K562 (cell line): Measurements from ENCODE around the gene NR1D1. TPM values are rescaled to one million over a fixed set of nuclear protein-coding genes. Genes with fewer than 3 reads are reported as not detected.

Experiments
- JUND ChIP-seq, 2 experiments: IDR thresholded peaks; 2 replicates in 1 of 2; 3 replicates in 1 of 2; pipeline ENCODE4 v1.6.1; 2011; ENCODE audit warnings: borderline replicate concordance in 2 of 2, low read depth in 2 of 2, low read length in 2 of 2, improper control_type of control experiment in 1 of 2, missing biosample characterization in 1 of 2, missing genetic modification characterization in 1 of 2, missing genetic modification reagents in 1 of 2
- KLF10 ChIP-seq: fragments of 250-450 bp; sonication (Bioruptor Pico); IDR thresholded peaks from 2 replicates; pipeline ENCODE4 v1.6.1; 2021; ENCODE audit warnings: matching md5 sums
- MEF2D ChIP-seq: conservative IDR thresholded peaks from 2 replicates; pipeline ENCODE4 v1.6.1; 2016; ENCODE audit warnings: low read depth, missing genetic modification characterization, missing compliant biosample characterization
- POLR3G ChIP-seq: IDR thresholded peaks from 2 replicates; pipeline ENCODE4 v1.6.1; 2011; ENCODE audit not compliant: insufficient read length, insufficient replicate concordance; ENCODE audit errors: extremely low read depth
- PURB ChIP-seq: sonication (generic); formaldehyde crosslinking; IDR thresholded peaks from 2 replicates; pipeline ENCODE4 v1.9.0; 2021; ENCODE audit warnings: low read depth, mild to moderate bottlenecking, missing genetic modification reagents
- SMAD4 ChIP-seq: fragments of 250-450 bp; sonication (Bioruptor Pico); conservative IDR thresholded peaks from 2 replicates; pipeline ENCODE4 v1.8.0; 2021; ENCODE audit warnings: inconsistent platforms, mild to moderate bottlenecking, moderate library complexity
- SMARCA4 ChIP-seq: fragments of 450-650 bp; IDR thresholded peaks from 2 replicates; pipeline ENCODE4 v1.6.1; 2016
- SRSF9 ChIP-seq: fragments of 200-400 bp; formaldehyde crosslinking; IDR thresholded peaks from 2 replicates; pipeline ENCODE4 v1.6.1; 2017; ENCODE audit warnings: low read depth, low read length, borderline replicate concordance
- THRAP3 ChIP-seq: fragments of 450-650 bp; IDR thresholded peaks from 2 replicates; pipeline ENCODE4 v1.6.1; 2016; ENCODE audit warnings: mild to moderate bottlenecking, inconsistent platforms, borderline replicate concordance
- ZNF133 ChIP-seq: fragments of 250-450 bp; sonication (Bioruptor Pico); IDR thresholded peaks from 2 replicates; pipeline ENCODE4 v1.4.0; 2020; ENCODE audit warnings: mild to moderate bottlenecking
- ZNF384 ChIP-seq: IDR thresholded peaks from 2 replicates; pipeline ENCODE4 v1.6.1; 2012; ENCODE audit warnings: low read depth, low read length, improper control_type of control experiment
- ZNF444 ChIP-seq: fragments of 250-450 bp; sonication (Bioruptor Pico); IDR thresholded peaks from 2 replicates; pipeline ENCODE4 v1.4.0; 2020; ENCODE audit warnings: mild to moderate bottlenecking, moderate library complexity
- ZZZ3 ChIP-seq: fragments of 450-650 bp; IDR thresholded peaks from 2 replicates; pipeline ENCODE4 v1.6.1; 2016; ENCODE audit warnings: antibody characterized with exemption, mild to moderate bottlenecking, moderate library complexity
- polyA plus RNA-seq, 8 experiments: library from polyadenylated mRNA; depleted of rRNA in 4 of 8; stranded (reverse) in 5 of 8; unstranded in 3 of 8; fragments of >200 nt; fragmentation: Nextera tagmentation in 2 of 8; fragmentation: Illumina TruSeq in 1 of 8; extraction: Ambion mirVana in 2 of 8; extraction: Trizol in 1 of 8; gene quantifications; 2 replicates each; pipeline versions ENCODE4 v1.2.1 to v1.2.3, GENCODE V29; 2011 to 2014; ENCODE audit warnings: inconsistent platforms in 1 of 8, missing spikeins in 1 of 8
- total RNA-seq, 7 experiments: library from RNA; depleted of rRNA in 6 of 7; stranded (reverse); fragments of >200 nt in 6 of 7; fragmentation: Illumina TruSeq in 2 of 7; extraction: Trizol in 2 of 7; gene quantifications; 2 replicates each; pipeline versions ENCODE4 v1.2.1 to v1.2.3, GENCODE V29; 2011 to 2021; ENCODE audit warnings: low replicate concordance in 1 of 7
- TF ChIP-seq, protein P1 (sequence below): sonication (generic); formaldehyde crosslinking; IDR thresholded peaks from 2 replicates; pipeline ENCODE4 v1.8.1; 2023; ENCODE audit warnings: mild to moderate bottlenecking, missing genetic modification reagents
- TF ChIP-seq, protein P2 (sequence below): fragments of 250-450 bp; sonication (Bioruptor Pico); IDR thresholded peaks from 2 replicates; pipeline ENCODE4 v1.5.0; 2020; ENCODE audit warnings: mild to moderate bottlenecking, borderline replicate concordance
- TF ChIP-seq, protein P3 (sequence below): sonication (generic); formaldehyde crosslinking; IDR thresholded peaks from 2 replicates; pipeline ENCODE4 v1.8.0; 2022; ENCODE audit warnings: mild to moderate bottlenecking, missing genetic modification reagents
- TF ChIP-seq, protein P4 (sequence below), 2 experiments: fragments of 150-350 bp in 1 of 2; IDR thresholded peaks; 2 replicates each; pipeline ENCODE4 v1.6.1; 2012 to 2016; ENCODE audit warnings: low read depth in 2 of 2, low read length in 2 of 2, mild to moderate bottlenecking in 1 of 2, moderate library complexity in 1 of 2
- TF ChIP-seq, protein P5 (sequence below): fragments of 250-450 bp; sonication (Bioruptor Pico); IDR thresholded peaks from 2 replicates; pipeline ENCODE4 v1.8.0; 2021; ENCODE audit warnings: moderate library complexity, mild to moderate bottlenecking, inconsistent platforms

Gene NR1D1
- total and polyA plus RNA-seq, 9 of the 15 experiments (the other 6 are each of a cell fraction or from before 2014, with no cell fraction given), result 0.25 to 7.7 (median 0.65) TPM

DNA sequence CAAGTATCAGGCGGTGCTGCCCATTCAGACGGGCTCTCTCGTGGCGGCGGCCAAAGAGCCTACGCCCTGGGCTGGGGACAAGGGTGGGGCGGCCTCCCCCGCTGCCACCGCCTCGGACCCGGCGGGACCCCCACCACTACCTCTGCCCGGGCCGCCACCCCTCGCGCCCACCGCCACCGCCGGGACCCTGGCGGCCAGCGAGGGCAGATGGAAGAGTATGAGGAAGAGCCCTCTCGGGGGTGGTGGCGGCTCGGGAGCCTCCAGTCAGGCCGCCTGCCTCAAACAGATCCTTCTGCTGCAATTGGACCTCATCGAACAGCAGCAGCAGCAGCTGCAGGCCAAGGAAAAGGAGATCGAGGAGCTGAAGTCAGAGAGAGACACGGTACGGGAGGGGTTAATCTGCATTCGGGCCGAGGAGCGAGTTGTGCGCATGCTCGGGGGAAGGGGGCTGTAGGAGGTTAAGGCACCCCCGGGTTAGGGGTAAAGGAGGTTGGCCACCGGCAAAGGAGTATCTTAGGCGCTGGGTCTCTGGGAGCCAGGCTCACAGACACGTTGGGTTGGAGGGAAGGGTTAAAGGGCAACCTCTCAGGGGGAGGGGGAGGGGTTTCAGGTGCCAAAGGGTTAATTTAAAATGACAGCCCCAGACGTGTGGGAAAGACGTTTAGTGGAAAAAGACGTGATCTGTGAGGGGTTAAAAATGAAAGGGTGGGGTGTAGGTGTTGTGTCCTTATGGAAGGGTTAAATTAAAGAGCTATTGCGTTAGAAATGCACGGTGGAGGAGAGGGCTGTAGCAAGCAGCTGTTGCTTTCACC, 22.8 kb upstream of the NR1D1 start (continued):
- TF ChIP-seq, protein P1, sequence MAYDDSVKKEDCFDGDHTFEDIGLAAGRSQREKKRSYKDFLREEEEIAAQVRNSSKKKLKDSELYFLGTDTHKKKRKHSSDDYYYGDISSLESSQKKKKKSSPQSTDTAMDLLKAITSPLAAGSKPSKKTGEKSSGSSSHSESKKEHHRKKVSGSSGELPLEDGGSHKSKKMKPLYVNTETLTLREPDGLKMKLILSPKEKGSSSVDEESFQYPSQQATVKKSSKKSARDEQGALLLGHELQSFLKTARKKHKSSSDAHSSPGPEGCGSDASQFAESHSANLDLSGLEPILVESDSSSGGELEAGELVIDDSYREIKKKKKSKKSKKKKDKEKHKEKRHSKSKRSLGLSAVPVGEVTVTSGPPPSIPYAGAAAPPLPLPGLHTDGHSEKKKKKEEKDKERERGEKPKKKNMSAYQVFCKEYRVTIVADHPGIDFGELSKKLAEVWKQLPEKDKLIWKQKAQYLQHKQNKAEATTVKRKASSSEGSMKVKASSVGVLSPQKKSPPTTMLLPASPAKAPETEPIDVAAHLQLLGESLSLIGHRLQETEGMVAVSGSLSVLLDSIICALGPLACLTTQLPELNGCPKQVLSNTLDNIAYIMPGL (CRISPR knock-in tag), result no peak
- TF ChIP-seq KLF10 (CRISPR knock-in tag) (no peak), JUND (IDR thresholded peaks at IDR 0.05; ENCODE audit: borderline replicate concordance, low read depth, low read length) (no peak), JUND (tag; IDR thresholded peaks at IDR 0.05; ENCODE audit: borderline replicate concordance, low read depth, low read length) (no peak), MEF2D (no peak), SMAD4 (CRISPR knock-in tag) (no peak), SMARCA4 (no peak), SRSF9 (no peak), ZZZ3 (peak; percentile 86; the same call in 1 of the 2 replicates), PURB (no peak), ZNF384 (no peak), ZNF444 (CRISPR knock-in tag) (peak; percentile 100), ZNF133 (no peak), POLR3G (no peak), THRAP3 (0 out of 2 replicates have a peak, but pooled peaks have one; percentile 33)
- TF ChIP-seq, protein P2, sequence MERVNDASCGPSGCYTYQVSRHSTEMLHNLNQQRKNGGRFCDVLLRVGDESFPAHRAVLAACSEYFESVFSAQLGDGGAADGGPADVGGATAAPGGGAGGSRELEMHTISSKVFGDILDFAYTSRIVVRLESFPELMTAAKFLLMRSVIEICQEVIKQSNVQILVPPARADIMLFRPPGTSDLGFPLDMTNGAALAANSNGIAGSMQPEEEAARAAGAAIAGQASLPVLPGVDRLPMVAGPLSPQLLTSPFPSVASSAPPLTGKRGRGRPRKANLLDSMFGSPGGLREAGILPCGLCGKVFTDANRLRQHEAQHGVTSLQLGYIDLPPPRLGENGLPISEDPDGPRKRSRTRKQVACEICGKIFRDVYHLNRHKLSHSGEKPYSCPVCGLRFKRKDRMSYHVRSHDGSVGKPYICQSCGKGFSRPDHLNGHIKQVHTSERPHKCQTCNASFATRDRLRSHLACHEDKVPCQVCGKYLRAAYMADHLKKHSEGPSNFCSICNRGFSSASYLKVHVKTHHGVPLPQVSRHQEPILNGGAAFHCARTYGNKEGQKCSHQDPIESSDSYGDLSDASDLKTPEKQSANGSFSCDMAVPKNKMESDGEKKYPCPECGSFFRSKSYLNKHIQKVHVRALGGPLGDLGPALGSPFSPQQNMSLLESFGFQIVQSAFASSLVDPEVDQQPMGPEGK (CRISPR knock-in tag), result no peak
- TF ChIP-seq, protein P3, sequence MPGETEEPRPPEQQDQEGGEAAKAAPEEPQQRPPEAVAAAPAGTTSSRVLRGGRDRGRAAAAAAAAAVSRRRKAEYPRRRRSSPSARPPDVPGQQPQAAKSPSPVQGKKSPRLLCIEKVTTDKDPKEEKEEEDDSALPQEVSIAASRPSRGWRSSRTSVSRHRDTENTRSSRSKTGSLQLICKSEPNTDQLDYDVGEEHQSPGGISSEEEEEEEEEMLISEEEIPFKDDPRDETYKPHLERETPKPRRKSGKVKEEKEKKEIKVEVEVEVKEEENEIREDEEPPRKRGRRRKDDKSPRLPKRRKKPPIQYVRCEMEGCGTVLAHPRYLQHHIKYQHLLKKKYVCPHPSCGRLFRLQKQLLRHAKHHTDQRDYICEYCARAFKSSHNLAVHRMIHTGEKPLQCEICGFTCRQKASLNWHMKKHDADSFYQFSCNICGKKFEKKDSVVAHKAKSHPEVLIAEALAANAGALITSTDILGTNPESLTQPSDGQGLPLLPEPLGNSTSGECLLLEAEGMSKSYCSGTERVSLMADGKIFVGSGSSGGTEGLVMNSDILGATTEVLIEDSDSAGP (CRISPR knock-in tag), result peak; percentile 93
- TF ChIP-seq, protein P4, sequence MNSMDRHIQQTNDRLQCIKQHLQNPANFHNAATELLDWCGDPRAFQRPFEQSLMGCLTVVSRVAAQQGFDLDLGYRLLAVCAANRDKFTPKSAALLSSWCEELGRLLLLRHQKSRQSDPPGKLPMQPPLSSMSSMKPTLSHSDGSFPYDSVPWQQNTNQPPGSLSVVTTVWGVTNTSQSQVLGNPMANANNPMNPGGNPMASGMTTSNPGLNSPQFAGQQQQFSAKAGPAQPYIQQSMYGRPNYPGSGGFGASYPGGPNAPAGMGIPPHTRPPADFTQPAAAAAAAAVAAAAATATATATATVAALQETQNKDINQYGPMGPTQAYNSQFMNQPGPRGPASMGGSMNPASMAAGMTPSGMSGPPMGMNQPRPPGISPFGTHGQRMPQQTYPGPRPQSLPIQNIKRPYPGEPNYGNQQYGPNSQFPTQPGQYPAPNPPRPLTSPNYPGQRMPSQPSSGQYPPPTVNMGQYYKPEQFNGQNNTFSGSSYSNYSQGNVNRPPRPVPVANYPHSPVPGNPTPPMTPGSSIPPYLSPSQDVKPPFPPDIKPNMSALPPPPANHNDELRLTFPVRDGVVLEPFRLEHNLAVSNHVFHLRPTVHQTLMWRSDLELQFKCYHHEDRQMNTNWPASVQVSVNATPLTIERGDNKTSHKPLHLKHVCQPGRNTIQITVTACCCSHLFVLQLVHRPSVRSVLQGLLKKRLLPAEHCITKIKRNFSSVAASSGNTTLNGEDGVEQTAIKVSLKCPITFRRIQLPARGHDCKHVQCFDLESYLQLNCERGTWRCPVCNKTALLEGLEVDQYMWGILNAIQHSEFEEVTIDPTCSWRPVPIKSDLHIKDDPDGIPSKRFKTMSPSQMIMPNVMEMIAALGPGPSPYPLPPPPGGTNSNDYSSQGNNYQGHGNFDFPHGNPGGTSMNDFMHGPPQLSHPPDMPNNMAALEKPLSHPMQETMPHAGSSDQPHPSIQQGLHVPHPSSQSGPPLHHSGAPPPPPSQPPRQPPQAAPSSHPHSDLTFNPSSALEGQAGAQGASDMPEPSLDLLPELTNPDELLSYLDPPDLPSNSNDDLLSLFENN (IDR thresholded peaks at IDR 0.05; ENCODE audit: low read depth in 2 of 2, low read length in 2 of 2), result no peak
- TF ChIP-seq, protein P5, sequence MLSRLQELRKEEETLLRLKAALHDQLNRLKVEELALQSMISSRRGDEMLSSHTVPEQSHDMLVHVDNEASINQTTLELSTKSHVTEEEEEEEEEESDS (CRISPR knock-in tag), result no peak
